ENCODE results near the gene PIGU. TPM values are rescaled to one million over a fixed set of nuclear protein-coding genes. Genes with fewer than 3 reads are reported as not detected.

Gene PIGU
- total and polyA plus RNA-seq, 7 donors, result 9.5 to 34.2 (median 15.0) TPM

- Histone ChIP-seq H3K36me3 (ENCODE audit: insufficient read depth in 1 of 2, low read depth in 1 of 2) (peaks cover 0 to 26% of the 10 kb centered on the region in 2 donors), H3K9me3 (no peaks in the 10 kb centered on the region), H3K4me3 (no peak overlapping the region), H3K4me1 (peaks cover 21% of the 10 kb centered on the region), H3K27me3 (ENCODE audit: insufficient read depth in 3 of 3, low read length in 2 of 3) (no peaks in the 10 kb centered on the region), H3K27ac (peak overlapping the region; percentile 83)
- ATAC-seq (no peak), DNase-seq (no peak)
- intact Hi-C loops (cut with DNase I), result no loop called here
- 77 to 95% (median 87%) methylated on average over 1 of the region's 1 CpG for WGBS, 3 donors
- TF ChIP-seq CTCF (IDR thresholded peaks at IDR 0.05), result no peak
Measured at GRCh38 chr20:34629904-34630303, 47.0 kb downstream of the PIGU start.

GRCh38 chr20:34629342-34629741, 47.5 kb downstream of the PIGU start:
- TF ChIP-seq CTCF (IDR thresholded peaks at IDR 0.05), result no peak
- peak in 1 of 2 donors; percentile 19 for DNase-seq
- intact Hi-C loops (cut with DNase I), result no loop called here
- 13 to 25% (median 14%) methylated on average over 1 of the region's 1 CpG for WGBS, 3 donors
- no peak overlapping the region for H3K4me3 ChIP-seq
- H3K36me3 ChIP-seq (ENCODE audit: insufficient read depth in 1 of 2, low read depth in 1 of 2), result peaks cover 0 to 21% of the 10 kb centered on the region in 2 donors
- H3K9me3 ChIP-seq, result no peaks in the 10 kb centered on the region
- H3K27me3 ChIP-seq (ENCODE audit: insufficient read depth in 3 of 3, low read length in 2 of 3), result no peaks in the 10 kb centered on the region
- peak overlapping the region; percentile 83 for H3K27ac ChIP-seq
- ATAC-seq, result peak; percentile 83 to 90 (median 89)
- H3K4me1 ChIP-seq, result peaks cover 21% of the 10 kb centered on the region

- Histone ChIP-seq H3K4me3 (peak overlapping the region; percentile 37), H3K27ac (peak overlapping the region; percentile 83), H3K27me3 (ENCODE audit: insufficient read depth in 3 of 3, low read length in 2 of 3) (no peaks in the 10 kb centered on the region), H3K36me3 (ENCODE audit: insufficient read depth in 1 of 2, low read depth in 1 of 2) (peaks cover 3 to 8% of the 10 kb centered on the region in 2 donors), H3K9me3 (no peaks in the 10 kb centered on the region), H3K4me1 (peaks cover 21% of the 10 kb centered on the region)
- WGBS, 3 donors, result 43 to 81% (median 47%) methylated on average over 2 of the region's 2 CpGs
- peak in 2 of 4 donors; percentile 50 to 57 for ATAC-seq
- TF ChIP-seq CTCF (IDR thresholded peaks at IDR 0.05), result no peak
- intact Hi-C loops (cut with DNase I), result no loop called here
- no peak for DNase-seq
Measured at GRCh38 chr20:34628026-34628425, 48.9 kb downstream of the PIGU start.

- peak; percentile 62 to 82 (median 79) for ATAC-seq
- no peak for TF ChIP-seq CTCF (IDR thresholded peaks at IDR 0.05)
- H3K36me3 ChIP-seq (ENCODE audit: insufficient read depth in 1 of 2, low read depth in 1 of 2), result peaks cover 2 to 3% of the 10 kb centered on the region in 2 donors
- WGBS, 3 donors, result 22 to 44% (median 36%) methylated on average over 5 of the region's 5 CpGs
- H3K27me3 ChIP-seq (ENCODE audit: insufficient read depth in 3 of 3, low read length in 2 of 3), result no peaks in the 10 kb centered on the region
- intact Hi-C loops (cut with DNase I), result no loop called here
- peaks cover 21% of the 10 kb centered on the region for H3K4me1 ChIP-seq
- H3K27ac ChIP-seq, result peak overlapping the region; percentile 83
- H3K4me3 ChIP-seq, result peak overlapping the region; percentile 37
- DNase-seq, result no peak
- no peaks in the 10 kb centered on the region for H3K9me3 ChIP-seq
Measured at GRCh38 chr20:34627458-34627857, 49.4 kb downstream of the PIGU start.

- DNase-seq, result no peak
- no peaks in the 10 kb centered on the region for H3K27me3 ChIP-seq (ENCODE audit: insufficient read depth in 3 of 3, low read length in 2 of 3)
- H3K36me3 ChIP-seq (ENCODE audit: insufficient read depth in 1 of 2, low read depth in 1 of 2), result peaks cover under 1 to 3% of the 10 kb centered on the region in 2 donors
- peak overlapping the region; percentile 37 for H3K4me3 ChIP-seq
- TF ChIP-seq CTCF (IDR thresholded peaks at IDR 0.05), result no peak
- H3K4me1 ChIP-seq, result peaks cover 21% of the 10 kb centered on the region
- peak overlapping the region; percentile 83 for H3K27ac ChIP-seq
- H3K9me3 ChIP-seq, result no peaks in the 10 kb centered on the region
- ATAC-seq, result peak in 1 of 4 donors; percentile 41
- intact Hi-C loops (cut with DNase I), result no loop called here
- 27 to 43% (median 31%) methylated on average over 2 of the region's 2 CpGs for WGBS, 3 donors
Measured at GRCh38 chr20:34626992-34627391, 49.9 kb downstream of the PIGU start.

Measured in psoas muscle (tissue), 8 donors.